HG03378 (cell line): Measurements from ENCODE around the gene ZNF200.

Source experiments
- ATAC-seq: cut with Tn5 transposase; IDR thresholded peaks from one replicate; pipeline ENCODE4 v1.9.1; 2021; ENCODE audit warnings: mild to moderate bottlenecking, moderate library complexity; ENCODE audit not compliant: unreplicated experiment

ZNF200 gene

GRCh38 chr16:3179651-3180050 is 55.3 kb downstream of the ZNF200 start:
- no peak for ATAC-seq

- no peak for ATAC-seq
Measured at GRCh38 chr16:3175157-3176093, 59.5 kb downstream of the ZNF200 start.

GRCh38 chr16:3174618-3175148 is 60.3 kb downstream of the ZNF200 start:
- ATAC-seq = no peak

GRCh38 chr16:3173892-3174617 is 60.9 kb downstream of the ZNF200 start:
- no peak for ATAC-seq
